Mesendoderm (in vitro differentiated cells): ENCODE data around the gene WNT3A.
A peak's percentile ranks its signal among the peaks of the same experiment; 100 is the strongest.

ENCODE experiments used
- DNase-seq: peaks from one replicate; pipeline ENCODE4 v3.0.0; 2013
- H2AK5ac ChIP-seq: 2 replicates; pipeline ENCODE4 v1.6.1; 2013; ENCODE audit warnings: low read length, inconsistent platforms
- H2BK120ac ChIP-seq: 2 replicates; pipeline ENCODE4 v1.6.1; 2013; ENCODE audit warnings: low read depth, mild to moderate bottlenecking, low read length, moderate library complexity, mixed read lengths
- H2BK15ac ChIP-seq: replicated peaks from 2 replicates; pipeline ENCODE4 v1.6.1; 2013; ENCODE audit warnings: low read depth, mild to moderate bottlenecking, moderate library complexity
- H2BK5ac ChIP-seq: 2 replicates; pipeline ENCODE4 v1.6.1; 2013; ENCODE audit warnings: low read length, inconsistent platforms
- H3K18ac ChIP-seq: 2 replicates; pipeline ENCODE4 v1.6.1; 2013; ENCODE audit warnings: mild to moderate bottlenecking, low read length, mixed read lengths
- H3K23ac ChIP-seq: one replicate; pipeline ENCODE4 v1.6.1; 2013; ENCODE audit warnings: low read length
- H3K27ac ChIP-seq: 2 replicates; pipeline ENCODE4 v1.5.1; 2013; ENCODE audit warnings: low read depth, mild to moderate bottlenecking, inconsistent platforms, low read length, moderate library complexity
- H3K27me3 ChIP-seq: 2 replicates; pipeline ENCODE4 v1.6.1; 2013; ENCODE audit warnings: low read length, control low read depth, mild to moderate bottlenecking, inconsistent platforms; ENCODE audit not compliant: insufficient read depth, poor library complexity
- H3K36me3 ChIP-seq: 2 replicates; pipeline ENCODE4 v1.6.1; 2013; ENCODE audit warnings: low read length, inconsistent platforms; ENCODE audit not compliant: control insufficient read depth, insufficient read depth
- H3K4ac ChIP-seq: one replicate; pipeline ENCODE4 v1.6.1; 2013; ENCODE audit warnings: low read depth, mild to moderate bottlenecking, low read length, moderate library complexity
- H3K4me1 ChIP-seq: 2 replicates; pipeline ENCODE4 v1.6.1; 2013; ENCODE audit warnings: low read depth, low read length, inconsistent platforms; ENCODE audit not compliant: control insufficient read depth
- H3K4me2 ChIP-seq: 2 replicates; pipeline ENCODE4 v1.6.1; 2013; ENCODE audit warnings: low read length
- H3K4me3 ChIP-seq: 2 replicates; pipeline ENCODE4 v1.5.1; 2013; ENCODE audit warnings: mild to moderate bottlenecking, low read length
- H3K56ac ChIP-seq: one replicate; pipeline ENCODE4 v1.6.1; 2013; ENCODE audit warnings: low read length
- H3K79me1 ChIP-seq: 2 replicates; pipeline ENCODE4 v1.6.1; 2013; ENCODE audit warnings: low read length, inconsistent platforms
- H3K79me2 ChIP-seq: 2 replicates; pipeline ENCODE4 v1.6.1; 2013; ENCODE audit warnings: mild to moderate bottlenecking, low read length; ENCODE audit not compliant: control insufficient read depth, insufficient read depth
- H3K9ac ChIP-seq: 2 replicates; pipeline ENCODE4 v1.6.1; 2013; ENCODE audit warnings: low read length, inconsistent platforms
- H4K5ac ChIP-seq: one replicate; pipeline ENCODE4 v1.6.1; 2013; ENCODE audit warnings: low read length
- H4K8ac ChIP-seq: one replicate; pipeline ENCODE4 v1.6.1; 2013; ENCODE audit warnings: low read depth, mild to moderate bottlenecking, control low read depth, low read length, moderate library complexity
- WGBS: extraction: QIAGEN DNeasy Blood & Tissue Kit; methylation state at CpG from one replicate; pipeline ENCODE4 v1.1.7; 2013; ENCODE audit warnings: low lambda C conversion rate, missing lambda C conversion rate; ENCODE audit not compliant: insufficient coverage; ENCODE audit errors: extremely low coverage; 5-methylcytosine and 5-hydroxymethylcytosine counted together

WNT3A gene

GRCh38 chr1:228070851-228071250, 64.1 kb downstream of the WNT3A start:
- no peak overlapping the region for H2BK5ac ChIP-seq
- WGBS, result 100% methylated on average over 2 of the region's 3 CpGs
- no peak overlapping the region for H3K27ac ChIP-seq
- no peak overlapping the region for H4K5ac ChIP-seq
- H2AK5ac ChIP-seq, result no peak overlapping the region
- no peak overlapping the region for H3K23ac ChIP-seq
- no peak for DNase-seq
- H3K79me1 ChIP-seq, result no peaks in the 10 kb centered on the region
- peaks cover 14% of the 10 kb centered on the region for H3K27me3 ChIP-seq
- no peak overlapping the region for H3K4me3 ChIP-seq
- H4K8ac ChIP-seq, result no peak overlapping the region
- no peak overlapping the region for H3K9ac ChIP-seq
- no peaks in the 10 kb centered on the region for H3K4me1 ChIP-seq
- no peak overlapping the region for H3K4ac ChIP-seq
- H2BK15ac ChIP-seq, result no peak overlapping the region
- no peak overlapping the region for H3K4me2 ChIP-seq
- no peak overlapping the region for H2BK120ac ChIP-seq
- no peaks in the 10 kb centered on the region for H3K36me3 ChIP-seq
- no peaks in the 10 kb centered on the region for H3K79me2 ChIP-seq
- H3K18ac ChIP-seq, result no peak overlapping the region
- no peak overlapping the region for H3K56ac ChIP-seq

- Histone ChIP-seq H3K9ac (no peak overlapping the region), H2BK120ac (no peak overlapping the region), H3K4ac (no peak overlapping the region), H3K4me3 (no peak overlapping the region), H3K4me2 (no peak overlapping the region), H3K27me3 (peaks cover 14% of the 10 kb centered on the region), H2BK15ac (no peak overlapping the region), H3K27ac (no peak overlapping the region), H2BK5ac (no peak overlapping the region), H3K23ac (no peak overlapping the region), H3K36me3 (no peaks in the 10 kb centered on the region), H2AK5ac (no peak overlapping the region), H3K79me2 (no peaks in the 10 kb centered on the region), H4K8ac (no peak overlapping the region), H3K18ac (no peak overlapping the region), H3K79me1 (no peaks in the 10 kb centered on the region), H3K4me1 (no peaks in the 10 kb centered on the region), H3K56ac (no peak overlapping the region), H4K5ac (no peak overlapping the region)
- WGBS, result 100% methylated on average over 3 of the region's 7 CpGs
- no peak for DNase-seq
These were observed 65.2 kb downstream of the WNT3A start for GRCh38 chr1:228071839-228072657.

GRCh38 chr1:228072658-228073043, 65.9 kb downstream of the WNT3A start:
- Histone ChIP-seq H3K23ac (no peak overlapping the region), H3K27me3 (peaks cover 14% of the 10 kb centered on the region)
- no CpG with 5 or more reads among the region's 5 CpGs for WGBS

GRCh38 chr1:228073061-228073856, 66.5 kb downstream of the WNT3A start:
- DNase-seq, result no peak
- Histone ChIP-seq H3K36me3 (no peaks in the 10 kb centered on the region), H3K56ac (no peak overlapping the region), H3K79me2 (no peaks in the 10 kb centered on the region), H3K23ac (no peak overlapping the region), H4K8ac (no peak overlapping the region), H2BK5ac (no peak overlapping the region), H2BK120ac (no peak overlapping the region), H4K5ac (no peak overlapping the region), H3K4me1 (no peaks in the 10 kb centered on the region), H3K9ac (no peak overlapping the region), H3K27me3 (peaks cover 14% of the 10 kb centered on the region), H3K4ac (no peak overlapping the region), H3K18ac (no peak overlapping the region), H3K27ac (no peak overlapping the region), H2AK5ac (no peak overlapping the region), H3K4me3 (no peak overlapping the region), H3K4me2 (no peak overlapping the region), H2BK15ac (no peak overlapping the region), H3K79me1 (no peaks in the 10 kb centered on the region)
- WGBS, result no CpG with 5 or more reads among the region's 23 CpGs

More at GRCh38 chr1:228072658-228073043, 65.9 kb downstream of the WNT3A start:
- H2BK15ac ChIP-seq, result no peak overlapping the region
- H4K8ac ChIP-seq, result no peak overlapping the region
- no peaks in the 10 kb centered on the region for H3K36me3 ChIP-seq
- H3K9ac ChIP-seq, result no peak overlapping the region
- no peak overlapping the region for H3K4ac ChIP-seq
- H3K4me3 ChIP-seq, result no peak overlapping the region
- H2BK120ac ChIP-seq, result no peak overlapping the region
- no peak overlapping the region for H3K27ac ChIP-seq
- no peak overlapping the region for H3K4me2 ChIP-seq
- no peak overlapping the region for H3K18ac ChIP-seq
- no peak for DNase-seq
- no peak overlapping the region for H2BK5ac ChIP-seq
- no peak overlapping the region for H4K5ac ChIP-seq
- no peak overlapping the region for H3K56ac ChIP-seq
- no peaks in the 10 kb centered on the region for H3K4me1 ChIP-seq
- no peak overlapping the region for H2AK5ac ChIP-seq
- H3K79me2 ChIP-seq, result no peaks in the 10 kb centered on the region
- H3K79me1 ChIP-seq, result no peaks in the 10 kb centered on the region

- H3K4me3 ChIP-seq, result no peak overlapping the region
- no CpG with 5 or more reads among the region's 16 CpGs for WGBS
- no peak overlapping the region for H4K5ac ChIP-seq
- no peak overlapping the region for H3K23ac ChIP-seq
- H2BK5ac ChIP-seq, result no peak overlapping the region
- H3K36me3 ChIP-seq, result no peaks in the 10 kb centered on the region
- no peak overlapping the region for H4K8ac ChIP-seq
- peak; percentile 64 for DNase-seq
- no peak overlapping the region for H3K56ac ChIP-seq
- no peaks in the 10 kb centered on the region for H3K4me1 ChIP-seq
- H3K27ac ChIP-seq, result no peak overlapping the region
- H3K79me2 ChIP-seq, result no peaks in the 10 kb centered on the region
- H2AK5ac ChIP-seq, result no peak overlapping the region
- peaks cover 13% of the 10 kb centered on the region for H3K27me3 ChIP-seq
- no peak overlapping the region for H2BK15ac ChIP-seq
- H2BK120ac ChIP-seq, result no peak overlapping the region
- H3K4me2 ChIP-seq, result no peak overlapping the region
- H3K9ac ChIP-seq, result no peak overlapping the region
- no peak overlapping the region for H3K18ac ChIP-seq
- no peak overlapping the region for H3K4ac ChIP-seq
- no peaks in the 10 kb centered on the region for H3K79me1 ChIP-seq
These were observed 67.2 kb downstream of the WNT3A start for GRCh38 chr1:228073857-228074545.
